C4-2B (cell line): ENCODE results near the gene CTDSPL.

Source experiments
- CTCF ChIP-seq: fragments of 450-650 bp; conservative IDR thresholded peaks from 2 replicates; pipeline ENCODE4 v1.5.1; 2017; ENCODE audit warnings: mild to moderate bottlenecking
- ZFX ChIP-seq: fragments of 450-650 bp; IDR thresholded peaks from 2 replicates; pipeline ENCODE4 v1.6.1; 2017

DNA sequence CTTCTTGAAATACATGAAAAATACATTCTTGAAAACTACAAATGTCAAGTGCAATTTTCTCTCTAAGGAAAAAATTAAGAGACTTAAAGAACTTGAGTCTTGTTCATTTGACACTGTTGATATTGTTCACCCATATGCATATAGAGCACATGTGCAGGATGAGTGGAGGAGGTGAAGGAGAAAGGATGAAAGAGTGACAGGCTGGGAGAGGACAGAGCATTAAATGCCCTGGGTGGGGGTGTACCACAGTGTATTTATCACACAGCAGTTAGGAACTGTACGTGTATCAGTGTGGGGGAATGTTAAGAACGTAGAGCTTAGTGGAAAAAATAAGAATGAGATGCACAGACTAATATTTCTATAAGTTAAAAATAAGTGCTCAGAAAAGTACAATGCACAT lies 45.7 kb downstream of the CTDSPL start:
- TF ChIP-seq CTCF (no peak), ZFX (no peak)
